HG02840 (cell line): ENCODE results near the gene VPS33B.
"Not testable (repeated sequence)": the region's sequence is repeated elsewhere in the genome, so short reads cannot be mapped to it uniquely, and the experiment has no call there.

Source experiments
- ATAC-seq: cut with Tn5 transposase; IDR thresholded peaks from one replicate; pipeline ENCODE4 v1.9.1; 2021; ENCODE audit warnings: mild to moderate bottlenecking, moderate library complexity, moderate number of reproducible peaks; ENCODE audit not compliant: unreplicated experiment, low FRiP score

Gene VPS33B

DNA sequence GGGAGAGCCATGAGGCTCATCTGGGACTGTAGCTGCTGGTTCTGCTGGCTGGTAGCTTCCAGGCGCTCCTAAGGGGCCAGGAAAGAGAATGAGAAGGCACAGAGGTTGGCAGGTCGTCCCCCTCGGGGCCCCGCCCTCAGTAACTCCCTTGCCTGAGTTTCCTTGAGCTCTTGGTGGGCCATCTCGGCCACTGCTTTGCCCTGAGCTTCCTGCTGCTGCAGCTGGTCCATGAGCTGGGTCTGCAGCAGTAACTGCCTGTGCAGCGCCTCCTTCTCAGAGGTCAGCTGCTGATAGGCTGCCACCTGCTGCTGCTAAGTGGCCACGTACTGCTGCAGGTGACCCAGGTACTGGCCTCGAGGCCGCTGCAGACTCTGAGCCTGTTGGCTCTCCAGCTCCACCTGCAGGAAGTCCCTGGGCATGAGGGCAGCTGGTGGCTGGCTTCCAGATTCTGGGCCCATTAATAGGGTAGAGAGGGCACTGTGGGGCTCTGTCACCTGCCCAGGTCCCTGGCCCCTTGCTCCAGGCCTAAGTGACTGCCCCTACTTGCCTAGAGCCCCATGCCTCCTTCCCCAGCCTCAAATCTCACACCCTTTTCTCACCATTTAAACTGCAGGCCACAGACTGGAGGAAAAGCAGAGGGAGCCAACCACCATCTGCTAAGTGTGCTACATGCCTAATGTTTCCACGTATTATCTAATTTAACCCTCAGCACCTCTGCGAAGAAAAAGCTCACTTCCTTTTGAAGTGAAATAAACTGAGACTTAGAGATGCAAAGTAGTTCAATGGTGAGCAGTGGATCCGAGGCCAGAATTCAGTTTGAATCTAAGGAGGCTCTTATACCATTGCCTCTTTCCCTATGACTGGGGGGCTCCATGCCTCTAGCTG lies 10.8 kb upstream of the VPS33B start:
- no peak for ATAC-seq

DNA sequence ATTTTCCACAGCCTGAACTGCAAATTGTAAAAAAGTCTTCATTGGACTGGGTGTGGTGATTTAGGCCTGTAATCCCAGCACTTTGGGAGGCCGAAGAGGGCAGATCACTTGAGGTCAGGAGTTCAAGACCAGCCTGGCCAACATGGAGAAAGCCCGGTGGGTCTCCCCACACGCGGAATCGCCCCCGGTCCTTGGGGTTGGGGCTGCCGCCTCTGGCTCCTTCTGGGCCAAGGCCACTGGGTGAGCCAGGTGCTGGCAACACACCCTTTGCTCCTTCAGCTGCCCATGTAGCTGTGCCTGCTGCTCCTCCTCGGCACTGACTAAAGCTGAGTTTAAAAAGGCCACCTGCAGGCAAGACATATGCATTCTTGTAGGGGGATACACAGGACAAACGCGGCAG lies 9.4 kb upstream of the VPS33B start:
- ATAC-seq, result no peak

DNA sequence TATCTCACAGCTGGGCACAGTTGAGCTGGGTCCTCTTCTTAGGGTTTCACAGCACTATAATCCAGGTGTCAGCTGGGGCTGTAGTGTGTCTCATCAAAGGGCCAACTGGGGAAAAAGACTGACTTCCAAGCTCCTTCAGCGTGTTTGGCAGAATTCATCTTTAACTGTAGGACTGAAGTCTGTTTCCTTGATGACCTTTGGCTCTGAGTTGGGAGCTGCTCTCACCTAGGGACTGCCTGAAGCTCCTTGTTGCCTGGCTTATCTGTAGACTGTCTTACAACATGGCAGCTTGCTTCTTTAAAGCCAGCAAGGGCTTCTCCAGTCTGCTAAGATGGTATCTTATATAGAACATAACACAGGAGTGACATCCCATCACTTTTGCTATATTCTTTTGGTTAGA lies 5.3 kb upstream of the VPS33B start:
- no peak for ATAC-seq

DNA sequence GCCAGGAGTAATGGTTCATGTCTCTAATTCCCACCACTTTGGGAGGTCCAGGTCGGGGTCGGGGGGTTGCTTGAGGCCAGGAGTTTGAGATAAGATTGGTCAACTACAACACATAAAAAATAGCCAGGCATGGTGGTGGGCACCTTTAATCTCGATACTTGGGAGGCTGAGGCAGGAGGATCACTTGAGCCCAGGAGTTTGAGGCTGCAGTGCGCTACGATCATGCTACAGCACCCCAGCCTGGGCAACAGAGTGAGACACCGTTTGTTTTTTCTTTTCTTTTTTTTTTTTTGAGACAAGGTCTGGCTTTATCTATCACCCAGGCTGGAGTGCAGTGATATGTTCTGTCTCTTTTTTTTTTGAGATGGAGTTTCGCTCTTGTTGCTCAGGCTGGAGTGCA lies 1.3 kb upstream of the VPS33B start:
- no peak for ATAC-seq

DNA sequence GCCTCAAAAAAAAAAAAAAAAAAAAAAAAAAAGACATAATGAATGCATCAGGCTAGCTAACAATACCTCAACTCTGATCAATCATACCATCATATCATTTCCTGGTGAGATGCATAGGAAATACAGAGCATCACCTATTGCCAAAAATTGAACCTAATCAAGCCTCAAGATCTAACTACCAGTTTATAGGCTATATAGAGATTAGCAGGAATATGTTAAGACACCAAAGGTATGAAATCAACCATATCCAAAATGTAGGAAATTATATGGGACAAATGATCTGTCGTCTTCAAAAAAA lies 387 bp upstream of the VPS33B start:
- ATAC-seq, result no peak

DNA sequence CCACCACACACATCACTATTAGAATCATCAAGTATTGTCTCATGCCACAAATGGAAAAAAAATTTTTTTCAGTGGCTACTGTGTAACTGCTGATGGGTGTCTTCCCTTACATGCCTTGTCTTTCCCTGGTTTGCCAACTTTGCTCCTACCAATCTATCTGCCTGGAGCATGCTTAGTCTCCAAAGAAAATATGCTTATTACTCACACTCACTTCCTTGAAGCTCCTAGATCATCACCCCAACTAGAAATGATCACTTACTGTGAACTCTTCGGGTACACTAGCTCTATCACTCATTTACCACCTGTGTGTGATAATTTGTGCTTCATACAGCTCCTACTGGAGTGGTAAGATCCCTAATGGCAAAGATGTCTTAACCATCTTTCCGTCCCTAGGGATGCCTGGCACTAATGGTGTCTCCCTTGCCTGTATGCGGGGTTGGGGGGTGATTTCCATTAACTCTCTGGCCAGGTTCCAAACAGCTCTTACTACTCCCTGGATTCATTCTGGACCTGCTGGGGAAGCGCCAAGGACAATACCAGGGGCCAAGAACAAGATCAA lies 799 bp downstream of the VPS33B start:
- peak; percentile 3 for ATAC-seq

DNA sequence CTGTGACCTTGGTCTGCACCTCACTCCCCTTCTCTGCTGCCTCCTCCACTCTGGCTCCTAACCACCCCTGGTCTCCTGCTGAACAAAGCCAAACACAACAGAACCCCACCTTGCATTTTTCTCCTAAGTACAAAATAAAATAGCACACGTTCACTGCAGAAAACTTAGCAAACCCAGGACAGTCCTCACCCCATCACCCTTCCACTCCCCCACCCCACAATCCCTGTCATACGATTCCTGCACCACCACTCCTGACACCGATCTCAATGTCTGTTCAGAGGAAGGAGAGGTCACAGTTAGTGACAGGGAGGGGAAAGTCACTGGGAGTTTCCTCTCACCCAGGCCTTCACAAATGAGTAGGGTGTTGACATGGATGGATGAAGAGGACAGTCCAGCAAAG lies 4.2 kb downstream of the VPS33B start:
- ATAC-seq, result no peak

DNA sequence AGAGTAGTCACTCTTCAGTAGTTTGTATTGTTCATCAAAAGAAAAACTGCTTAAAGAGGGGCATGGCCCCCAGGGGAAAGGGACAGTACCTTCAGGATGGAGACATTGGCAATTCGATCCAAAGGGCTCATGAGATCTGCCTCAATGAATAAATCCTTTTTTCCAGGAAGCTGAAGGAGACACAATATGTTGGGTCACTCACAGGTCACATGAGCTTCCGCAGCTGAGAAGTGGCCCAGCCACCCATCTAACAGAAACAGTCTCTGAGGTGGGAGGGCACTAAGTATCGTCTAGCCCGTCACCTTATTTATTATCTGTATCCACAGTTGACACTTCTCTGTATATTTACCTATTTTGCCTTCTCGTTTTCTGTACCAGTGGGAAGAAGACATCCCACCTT lies 4.7 kb downstream of the VPS33B start:
- no peak for ATAC-seq

DNA sequence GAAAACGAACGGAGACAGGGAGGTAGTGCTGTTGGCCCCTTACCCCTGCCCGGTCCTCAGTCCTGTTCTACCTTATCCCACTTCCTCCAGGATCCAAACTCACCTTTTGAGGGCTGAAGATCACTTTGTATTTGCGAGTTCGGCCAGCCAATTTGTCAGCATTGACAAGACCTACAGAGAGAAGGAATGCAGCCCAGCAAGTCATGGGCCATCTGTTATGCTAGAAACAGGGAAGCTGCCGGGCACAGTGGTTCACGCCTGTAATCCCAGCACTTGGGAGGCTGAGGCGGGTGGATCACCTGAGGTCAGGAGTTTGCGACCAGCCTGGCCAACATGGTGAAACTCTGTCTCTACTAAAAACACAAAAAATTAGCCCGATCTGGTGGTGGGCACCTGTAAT lies 8.7 kb downstream of the VPS33B start:
- ATAC-seq, result not testable (repeated sequence)

DNA sequence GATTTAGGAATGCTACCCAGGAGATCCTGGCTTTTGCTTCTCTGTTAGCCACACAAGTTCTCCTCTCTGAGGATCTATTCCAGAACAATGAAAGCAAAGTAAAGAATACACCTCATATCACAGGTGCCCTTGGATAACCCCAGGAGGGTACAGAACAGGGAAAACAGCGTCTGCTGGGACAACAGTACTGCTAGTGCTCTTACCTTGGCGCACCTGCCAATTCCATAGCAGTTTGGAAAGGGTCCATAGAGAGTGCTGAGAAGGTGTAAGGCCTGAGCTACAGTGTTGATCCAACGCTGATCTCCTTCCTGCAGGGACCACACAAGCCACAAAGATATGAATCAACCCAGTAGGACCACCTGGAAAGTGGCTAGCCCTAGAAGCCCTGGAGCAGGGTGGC lies 15.1 kb downstream of the VPS33B start:
- ATAC-seq, result no peak

DNA sequence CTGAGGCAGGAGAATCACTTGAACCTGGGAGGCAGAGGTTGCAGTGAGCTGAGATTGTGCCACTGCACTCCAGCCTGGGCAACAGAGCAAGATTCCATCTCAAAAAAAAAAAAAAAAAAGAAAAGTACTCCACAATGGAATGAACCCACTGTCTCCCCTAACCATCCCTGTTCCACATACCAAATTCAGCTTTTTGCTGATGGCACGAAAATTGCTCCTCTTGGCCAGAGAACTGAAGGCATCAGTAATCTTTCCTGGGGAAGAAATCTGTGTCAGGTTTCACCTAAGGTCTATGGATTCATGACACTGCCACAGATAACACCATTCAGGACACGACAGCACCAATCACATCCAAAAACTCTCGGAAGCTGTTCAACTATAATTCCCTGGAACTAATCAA lies 21.2 kb downstream of the VPS33B start:
- no peak for ATAC-seq

DNA sequence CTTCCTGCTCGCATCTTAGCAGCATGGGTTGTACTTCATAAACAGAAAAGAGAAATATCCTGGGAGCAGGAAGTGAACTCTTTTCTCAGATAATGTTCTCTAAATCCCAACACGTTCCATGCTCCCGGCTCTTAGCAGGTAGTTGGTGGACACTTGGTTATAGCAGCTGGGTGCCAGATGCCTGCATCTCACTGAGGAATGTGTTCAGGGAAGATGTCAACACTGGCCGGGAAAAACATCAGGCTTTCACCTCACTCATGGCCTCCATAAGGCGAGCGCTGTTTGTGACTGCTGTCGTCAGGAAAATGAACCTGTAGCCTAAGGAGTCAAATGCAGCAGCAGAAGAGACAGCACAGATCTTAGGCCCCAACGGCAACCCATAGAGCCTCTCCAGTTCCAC lies 23.7 kb downstream of the VPS33B start:
- no peak for ATAC-seq

DNA sequence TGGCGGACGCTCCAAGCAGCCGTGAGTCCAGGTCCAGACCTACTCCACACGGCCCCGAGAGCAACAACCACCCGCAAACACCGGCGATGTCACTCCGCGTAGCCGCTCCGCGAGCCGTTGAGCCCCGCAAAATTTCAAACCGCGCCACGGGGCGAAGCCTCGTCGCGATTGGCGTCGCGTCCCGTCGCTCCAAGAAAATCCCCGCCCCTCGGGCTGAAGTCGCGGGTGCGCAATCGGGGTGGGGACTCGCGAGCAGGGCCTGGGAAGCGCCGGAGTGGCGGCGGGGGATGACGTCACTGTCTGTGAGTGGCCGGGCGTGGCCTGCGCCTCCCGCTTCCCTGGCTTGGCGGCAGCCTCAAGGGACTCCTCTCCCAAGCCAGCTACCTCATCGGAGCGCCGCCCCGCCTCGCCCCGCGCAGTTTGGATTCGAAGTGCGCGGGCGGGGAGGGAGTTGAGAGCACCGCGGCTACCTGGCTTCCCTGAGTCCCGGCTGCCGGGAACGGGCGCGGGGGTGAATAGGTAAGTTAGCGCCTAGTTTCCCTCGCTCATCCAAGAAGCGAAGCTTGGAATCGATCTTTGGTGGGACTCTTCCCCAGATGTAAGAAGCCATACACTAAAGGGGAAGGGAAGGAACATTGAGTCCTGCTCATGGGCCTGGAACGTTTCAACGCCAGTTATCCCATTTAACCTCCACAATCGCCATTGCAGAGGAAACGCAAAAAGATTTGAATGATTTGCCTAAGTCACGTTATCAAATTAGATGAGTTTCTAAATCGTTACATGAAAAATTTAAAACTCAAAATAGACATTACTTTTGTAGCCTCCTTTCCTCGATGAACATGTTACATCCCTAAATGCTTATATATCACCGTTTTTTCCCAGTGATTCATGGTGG lies 27.7 kb downstream of the VPS33B start, which contains the start of gene PRC1:
PRC1 (minus strand) TSS at position 119 of the 895 bp plus-strand sequence; CDS start at position 1, 118 bp downstream.
- peak; percentile 94 for ATAC-seq

DNA sequence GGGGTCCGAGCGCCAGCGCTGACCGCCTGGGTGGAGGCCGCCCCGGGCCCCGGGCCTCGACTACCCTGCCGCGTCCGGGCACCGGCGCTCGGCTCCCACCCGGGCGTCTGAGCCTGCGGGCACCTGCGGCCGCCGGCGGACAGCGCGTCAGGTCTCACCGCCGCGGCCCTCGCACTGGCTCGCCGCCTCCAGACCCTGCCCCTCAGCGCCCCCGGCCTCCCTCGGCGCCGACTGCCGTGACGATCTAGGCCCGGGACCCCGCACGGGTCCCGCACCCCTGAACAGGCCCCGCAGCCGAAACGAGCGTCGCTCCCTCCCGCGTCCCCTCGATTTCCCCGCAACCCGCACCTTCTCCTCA lies 28.4 kb downstream of the VPS33B start:
- ATAC-seq, result peak; percentile 13

DNA sequence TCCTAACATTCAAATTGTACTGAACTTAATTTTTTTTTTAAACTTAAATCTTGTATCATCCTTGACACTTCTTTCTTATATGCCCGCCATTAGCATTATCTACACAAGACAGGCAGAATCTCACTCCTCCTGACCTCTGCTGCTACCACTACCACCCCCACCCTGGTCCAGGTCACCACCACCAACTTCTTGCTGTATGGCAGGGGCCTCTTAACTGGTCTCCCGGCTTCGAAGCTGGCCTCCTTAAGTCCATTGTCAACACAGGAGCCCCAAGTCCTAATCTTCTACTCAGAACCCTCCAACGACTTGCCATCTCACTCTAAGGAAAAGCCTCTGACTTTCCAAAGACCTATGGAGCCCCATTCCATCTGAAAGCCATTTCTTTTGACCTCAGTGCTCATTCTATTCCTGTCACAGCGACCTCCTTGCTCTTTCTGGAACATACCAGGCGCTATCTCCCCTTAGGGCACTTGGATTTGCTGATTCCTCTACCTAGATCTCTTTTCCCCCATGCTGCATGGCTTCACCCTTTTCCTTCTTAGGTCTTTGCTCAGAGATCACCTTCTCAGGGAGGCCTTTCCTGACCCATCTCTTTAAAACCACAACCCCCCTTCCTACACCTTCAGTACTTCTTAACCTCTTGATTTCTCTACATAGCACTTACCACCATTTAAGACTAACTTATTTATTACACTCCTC lies 30.7 kb downstream of the VPS33B start:
- no peak for ATAC-seq

DNA sequence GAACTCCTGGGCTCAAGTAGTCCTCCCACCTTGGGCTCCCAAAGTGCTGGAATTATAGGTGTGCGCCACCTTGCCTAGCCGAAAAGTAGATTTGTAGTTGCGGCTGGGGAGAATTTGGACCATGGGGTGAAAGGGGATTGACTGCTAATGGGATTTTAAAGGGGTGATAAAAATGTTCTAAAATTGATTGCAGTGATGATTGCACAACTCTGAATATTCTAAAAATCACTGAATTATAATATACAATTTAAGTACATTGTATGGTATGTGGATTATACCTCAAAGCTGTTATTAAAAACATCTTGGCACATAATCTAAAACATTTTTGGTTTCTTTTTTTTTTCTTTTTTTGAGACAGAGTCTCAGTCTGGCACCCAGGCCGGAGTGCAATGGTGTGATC lies 31.9 kb downstream of the VPS33B start:
- no peak for ATAC-seq

DNA sequence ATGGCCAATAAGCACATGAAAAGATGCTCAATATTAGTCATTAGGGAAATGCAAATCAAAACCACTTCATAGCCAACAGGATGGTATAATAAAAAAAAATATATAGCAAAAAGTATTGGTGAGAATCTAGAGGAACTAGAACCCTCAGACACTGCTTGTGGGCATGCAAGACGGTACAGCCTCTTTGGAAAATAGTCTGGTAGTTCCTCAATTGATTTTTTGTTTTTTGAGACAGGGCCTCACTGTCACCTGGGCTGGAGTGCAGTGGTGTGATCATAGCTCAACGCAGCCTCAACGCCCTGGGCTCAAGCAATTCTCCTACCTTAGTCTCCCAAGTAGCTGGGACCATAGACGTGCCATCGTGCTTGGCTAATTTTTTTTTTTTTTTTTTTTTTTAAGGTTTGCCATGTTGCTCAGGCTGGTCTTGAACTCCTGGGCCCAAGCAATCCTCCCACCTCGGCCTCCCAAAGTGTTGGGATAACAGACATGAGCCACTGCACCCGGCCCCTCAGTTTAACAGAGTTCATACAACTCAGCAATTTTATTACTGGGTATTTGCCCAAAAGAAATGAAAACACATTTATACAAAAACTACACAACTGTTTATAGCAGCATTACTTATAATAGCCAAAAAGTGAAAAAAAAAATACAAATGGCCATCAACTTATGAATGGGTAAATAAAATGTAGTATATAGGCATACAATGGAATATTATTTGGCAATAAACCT lies 33.2 kb downstream of the VPS33B start:
- no peak for ATAC-seq

DNA sequence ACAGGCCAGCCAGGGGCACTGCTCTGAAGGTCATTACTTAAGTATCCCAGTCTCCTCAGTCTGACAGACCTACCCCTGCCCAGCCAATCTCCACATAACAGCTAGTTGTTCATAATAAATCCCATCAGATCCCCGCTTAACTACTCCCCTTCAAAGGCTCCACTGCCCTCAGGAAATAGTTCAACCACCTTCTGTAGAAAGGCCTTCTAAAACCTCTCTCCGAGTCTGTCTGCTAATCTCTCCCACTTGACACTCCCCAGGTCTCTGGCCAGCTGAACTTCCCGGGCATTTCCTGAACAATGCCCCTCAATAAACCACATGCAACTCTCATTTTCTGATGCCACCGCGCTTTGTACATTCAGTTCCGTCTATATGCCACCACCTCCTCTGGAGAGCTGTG lies 34.1 kb downstream of the VPS33B start:
- ATAC-seq, result no peak

DNA sequence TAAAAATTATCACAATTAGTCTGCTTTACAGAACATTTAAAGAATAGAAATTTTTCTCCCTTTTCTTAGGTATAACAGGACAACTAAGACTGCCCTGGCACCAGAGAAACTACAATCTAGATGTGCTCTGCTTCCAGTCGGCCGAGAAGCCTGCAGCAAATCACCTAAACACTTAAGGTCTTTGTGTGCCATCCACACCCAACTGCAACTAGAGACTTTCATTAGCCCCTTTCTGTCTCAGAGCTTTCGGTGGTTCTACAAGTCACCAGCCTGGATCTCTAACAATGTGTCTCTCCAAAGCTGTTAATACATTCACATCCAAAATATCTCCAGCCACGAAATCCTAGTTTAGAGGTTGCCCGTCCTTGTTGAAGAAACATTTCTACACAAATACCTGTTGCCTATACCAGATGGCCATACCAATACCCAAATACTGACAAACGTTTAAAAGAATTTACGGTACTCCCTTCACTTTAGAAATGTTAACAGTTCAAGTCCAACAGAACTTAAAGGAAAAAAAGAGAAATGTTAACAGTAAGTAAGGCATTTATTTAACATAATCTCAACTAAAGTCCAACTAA lies 34.7 kb downstream of the VPS33B start:
- ATAC-seq, result no peak
